Parathyroid adenoma (tissue), 2 donors: ENCODE measurements around the gene RCBTB2.

Experiments used
- H2AFZ ChIP-seq: fragments of 300-600 bp; sonication (generic); one replicate; pipeline ENCODE4 v1.7.0; 2017; ENCODE audit warnings: antibody characterized with exemption, mild to moderate bottlenecking
- H3K27ac ChIP-seq: fragments of 300-600 bp; sonication (generic); one replicate; pipeline ENCODE4 v1.7.0; 2017
- H3K27me3 ChIP-seq: fragments of 300-600 bp; sonication (generic); one replicate; pipeline ENCODE4 v1.7.0; 2017; ENCODE audit warnings: low read length; ENCODE audit not compliant: control insufficient read depth, insufficient read depth
- H3K36me3 ChIP-seq: fragments of 300-600 bp; sonication (generic); one replicate; pipeline ENCODE4 v1.7.0; 2017; ENCODE audit warnings: low read length; ENCODE audit not compliant: control insufficient read depth, insufficient read depth
- H3K4me1 ChIP-seq: fragments of 300-600 bp; sonication (generic); one replicate; pipeline ENCODE4 v1.7.0; 2017; ENCODE audit warnings: control low read depth
- H3K4me2 ChIP-seq: fragments of 300-600 bp; sonication (generic); one replicate; pipeline ENCODE4 v1.7.0; 2017; ENCODE audit warnings: low read length
- H3K4me3 ChIP-seq: fragments of 300-600 bp; sonication (generic); one replicate; pipeline ENCODE4 v1.7.0; 2017; ENCODE audit warnings: low read depth, low read length
- H3K79me2 ChIP-seq: fragments of 300-600 bp; sonication (generic); one replicate; pipeline ENCODE4 v1.7.0; 2017; ENCODE audit warnings: control low read depth
- H3K9ac ChIP-seq: fragments of 300-600 bp; sonication (generic); one replicate; pipeline ENCODE4 v1.7.0; 2017; ENCODE audit warnings: mild to moderate bottlenecking
- H3K9me3 ChIP-seq: fragments of 300-600 bp; sonication (generic); one replicate; pipeline ENCODE4 v1.7.0; 2017; ENCODE audit warnings: low read length; ENCODE audit not compliant: control insufficient read depth
- TF ChIP-seq, protein P1 (sequence below): fragments of 300-600 bp; sonication (generic); IDR thresholded peaks from one replicate; pipeline ENCODE4 v1.7.0; 2017; ENCODE audit warnings: antibody characterized with exemption, mild to moderate bottlenecking
- donor health status: primary hyperparathyroidism.

The RCBTB2 gene

DNA sequence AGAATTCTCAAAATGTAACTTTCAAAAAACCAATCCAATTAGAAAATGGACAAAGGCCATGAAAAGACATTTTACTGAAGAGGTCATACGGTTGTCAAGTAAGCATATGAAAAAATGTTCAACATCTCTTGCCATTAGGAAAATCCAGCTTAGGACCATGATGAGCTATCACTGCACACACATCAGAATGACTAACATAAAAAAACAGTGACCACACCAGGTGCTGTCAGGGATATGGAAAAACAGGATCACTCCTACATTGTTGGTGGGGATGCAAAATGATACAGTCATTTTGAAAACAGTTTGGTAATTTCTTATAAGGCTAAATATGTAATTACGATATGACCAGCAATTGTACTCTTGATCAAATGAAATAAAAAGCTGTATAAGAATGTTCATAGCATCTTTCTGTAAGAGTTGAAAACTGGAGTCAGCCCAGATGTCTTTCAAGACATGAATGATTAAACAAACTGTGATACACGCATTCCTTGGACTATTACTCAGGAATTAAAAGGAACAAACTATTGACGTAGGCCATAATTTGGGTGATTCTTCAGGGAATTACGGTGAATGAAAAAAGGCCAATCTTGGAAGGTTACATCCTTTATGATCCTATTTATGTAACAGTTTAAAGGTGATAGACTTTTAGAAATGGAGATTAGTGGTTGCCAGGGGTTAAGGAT lies 26.9 kb upstream of the RCBTB2 start:
- Histone ChIP-seq H3K36me3 (no peaks in the 10 kb centered on the region), H3K4me3 (no peak overlapping the region), H3K9me3 (no peaks in the 10 kb centered on the region), H2AFZ (no peak overlapping the region), H3K9ac (no peak overlapping the region), H3K4me2 (no peak overlapping the region), H3K79me2 (no peaks in the 10 kb centered on the region), H3K27ac (no peak overlapping the region), H3K4me1 (peaks cover 5% of the 10 kb centered on the region), H3K27me3 (no peaks in the 10 kb centered on the region)
- TF ChIP-seq, protein P1, sequence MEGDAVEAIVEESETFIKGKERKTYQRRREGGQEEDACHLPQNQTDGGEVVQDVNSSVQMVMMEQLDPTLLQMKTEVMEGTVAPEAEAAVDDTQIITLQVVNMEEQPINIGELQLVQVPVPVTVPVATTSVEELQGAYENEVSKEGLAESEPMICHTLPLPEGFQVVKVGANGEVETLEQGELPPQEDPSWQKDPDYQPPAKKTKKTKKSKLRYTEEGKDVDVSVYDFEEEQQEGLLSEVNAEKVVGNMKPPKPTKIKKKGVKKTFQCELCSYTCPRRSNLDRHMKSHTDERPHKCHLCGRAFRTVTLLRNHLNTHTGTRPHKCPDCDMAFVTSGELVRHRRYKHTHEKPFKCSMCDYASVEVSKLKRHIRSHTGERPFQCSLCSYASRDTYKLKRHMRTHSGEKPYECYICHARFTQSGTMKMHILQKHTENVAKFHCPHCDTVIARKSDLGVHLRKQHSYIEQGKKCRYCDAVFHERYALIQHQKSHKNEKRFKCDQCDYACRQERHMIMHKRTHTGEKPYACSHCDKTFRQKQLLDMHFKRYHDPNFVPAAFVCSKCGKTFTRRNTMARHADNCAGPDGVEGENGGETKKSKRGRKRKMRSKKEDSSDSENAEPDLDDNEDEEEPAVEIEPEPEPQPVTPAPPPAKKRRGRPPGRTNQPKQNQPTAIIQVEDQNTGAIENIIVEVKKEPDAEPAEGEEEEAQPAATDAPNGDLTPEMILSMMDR, result no peak

DNA sequence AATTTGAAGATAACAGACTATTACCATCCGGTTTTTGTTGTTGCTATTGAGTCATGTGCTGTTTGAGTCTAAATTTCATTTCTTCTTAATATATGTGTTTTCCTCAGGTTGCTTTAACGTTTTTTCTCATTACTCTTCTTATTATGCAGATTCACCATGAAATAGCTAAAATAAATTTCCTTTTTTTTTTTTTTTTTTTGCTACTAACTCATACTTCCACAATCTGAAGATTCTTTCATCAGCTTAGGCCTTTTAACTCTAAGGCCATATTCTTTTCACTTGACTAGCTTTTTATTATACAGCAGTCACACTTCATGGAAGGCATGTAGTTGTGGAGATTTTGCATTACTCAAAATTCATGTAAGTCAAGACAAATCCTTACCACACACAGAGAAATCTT lies 23.9 kb upstream of the RCBTB2 start:
- Histone ChIP-seq H3K27ac (no peak overlapping the region), H3K9me3 (no peaks in the 10 kb centered on the region), H3K36me3 (no peaks in the 10 kb centered on the region), H3K27me3 (no peaks in the 10 kb centered on the region), H3K4me3 (no peak overlapping the region), H3K9ac (no peak overlapping the region), H3K79me2 (no peaks in the 10 kb centered on the region), H3K4me1 (no peaks in the 10 kb centered on the region), H2AFZ (no peak overlapping the region), H3K4me2 (no peak overlapping the region)
- TF ChIP-seq, protein P1, result no peak

DNA sequence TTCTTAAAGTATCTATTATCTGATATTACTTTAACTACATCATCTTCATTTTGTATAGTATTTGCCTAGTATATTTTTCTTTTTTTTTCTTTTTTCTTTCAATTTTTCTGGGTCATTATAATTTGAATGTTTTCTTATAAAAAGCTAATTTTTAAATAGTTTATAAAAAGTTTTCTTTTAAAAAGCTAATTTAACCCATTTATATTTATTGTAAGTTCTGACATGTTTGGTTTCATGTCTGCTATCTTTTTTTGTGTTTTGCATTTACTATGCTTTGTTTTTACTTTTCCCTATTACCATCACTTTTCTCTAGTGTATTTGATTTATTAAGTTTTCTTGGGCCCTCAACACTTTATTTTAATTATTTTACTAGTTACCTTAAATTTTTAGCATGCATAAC lies 22.6 kb upstream of the RCBTB2 start:
- no peak overlapping the region for H3K4me2 ChIP-seq
- no peaks in the 10 kb centered on the region for H3K79me2 ChIP-seq
- H3K9me3 ChIP-seq, result no peaks in the 10 kb centered on the region
- TF ChIP-seq, protein P1, result no peak
- no peak overlapping the region for H2AFZ ChIP-seq
- H3K4me1 ChIP-seq, result no peaks in the 10 kb centered on the region
- H3K4me3 ChIP-seq, result no peak overlapping the region
- no peaks in the 10 kb centered on the region for H3K27me3 ChIP-seq
- no peaks in the 10 kb centered on the region for H3K36me3 ChIP-seq
- no peak overlapping the region for H3K9ac ChIP-seq
- H3K27ac ChIP-seq, result no peak overlapping the region

DNA sequence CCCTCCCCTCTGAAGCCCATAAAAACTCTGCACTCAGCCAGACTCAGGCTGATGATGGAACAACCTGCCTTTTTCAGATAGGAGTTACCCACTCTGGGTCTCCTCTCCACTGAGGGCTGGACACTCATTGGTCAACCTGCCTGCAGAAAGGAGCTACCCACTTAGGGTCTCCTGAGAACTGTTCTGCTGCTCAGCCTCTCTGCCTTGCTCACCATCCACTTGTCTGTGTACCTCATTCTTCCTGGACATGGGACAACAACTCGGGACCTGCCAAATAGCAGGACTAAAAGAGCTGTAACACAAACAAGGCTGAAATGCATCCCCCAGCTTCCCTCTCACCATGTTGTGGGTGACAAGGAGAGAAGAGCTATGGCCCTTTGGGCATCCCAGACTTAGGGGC lies 18.4 kb upstream of the RCBTB2 start:
- TF ChIP-seq, protein P1, result no peak
- H3K27me3 ChIP-seq, result no peaks in the 10 kb centered on the region
- no peaks in the 10 kb centered on the region for H3K4me1 ChIP-seq
- H3K79me2 ChIP-seq, result no peaks in the 10 kb centered on the region
- no peak overlapping the region for H2AFZ ChIP-seq
- H3K36me3 ChIP-seq, result no peaks in the 10 kb centered on the region
- no peak overlapping the region for H3K9ac ChIP-seq
- H3K27ac ChIP-seq, result no peak overlapping the region
- H3K9me3 ChIP-seq, result no peaks in the 10 kb centered on the region
- no peak overlapping the region for H3K4me2 ChIP-seq
- H3K4me3 ChIP-seq, result no peak overlapping the region

DNA sequence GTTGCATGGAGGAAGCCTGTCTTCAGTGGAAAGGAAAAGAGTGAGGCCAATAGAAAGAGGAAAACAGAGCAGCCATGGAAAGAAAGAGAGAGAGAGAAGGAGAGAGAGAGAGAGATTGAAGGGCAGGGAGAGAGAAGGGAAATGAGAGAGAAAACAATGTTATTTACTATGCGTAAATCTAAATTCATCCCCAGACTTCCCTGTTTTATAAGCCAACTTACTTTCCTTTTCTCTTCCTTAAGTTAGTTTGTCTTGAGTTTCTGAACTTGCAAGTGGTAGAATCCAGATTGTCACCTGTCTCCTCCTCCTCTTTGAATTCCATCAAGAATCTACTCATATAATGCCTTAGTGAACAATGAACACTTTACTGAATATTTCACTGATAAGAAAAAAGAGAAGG lies 16.8 kb upstream of the RCBTB2 start:
- no peaks in the 10 kb centered on the region for H3K9me3 ChIP-seq
- H3K4me2 ChIP-seq, result no peak overlapping the region

More for the DNA sequence above, 16.8 kb upstream of the RCBTB2 start:
- Histone ChIP-seq H3K36me3 (no peaks in the 10 kb centered on the region), H3K4me1 (no peaks in the 10 kb centered on the region), H2AFZ (no peak overlapping the region), H3K4me3 (no peak overlapping the region), H3K27me3 (no peaks in the 10 kb centered on the region), H3K9ac (no peak overlapping the region), H3K79me2 (no peaks in the 10 kb centered on the region), H3K27ac (no peak overlapping the region)
- TF ChIP-seq, protein P1, result no peak
